Activated CD8-positive, alpha-beta memory T cell treated with anti-CD3 and anti-CD28 coated beads for 1 hour (primary cell): ENCODE data around the gene CAVIN3.
A peak's percentile ranks its signal among the peaks of the same experiment; 100 is the strongest.

Experiments
- DNase-seq, 2 donors: peaks; one replicate each; pipeline ENCODE4 v3.0.0-alpha.2; 2020; ENCODE audit warnings: low read depth in 1 of 2; ENCODE audit errors: extremely low read depth in 1 of 2

Gene CAVIN3, protein sequence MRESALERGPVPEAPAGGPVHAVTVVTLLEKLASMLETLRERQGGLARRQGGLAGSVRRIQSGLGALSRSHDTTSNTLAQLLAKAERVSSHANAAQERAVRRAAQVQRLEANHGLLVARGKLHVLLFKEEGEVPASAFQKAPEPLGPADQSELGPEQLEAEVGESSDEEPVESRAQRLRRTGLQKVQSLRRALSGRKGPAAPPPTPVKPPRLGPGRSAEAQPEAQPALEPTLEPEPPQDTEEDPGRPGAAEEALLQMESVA

DNA sequence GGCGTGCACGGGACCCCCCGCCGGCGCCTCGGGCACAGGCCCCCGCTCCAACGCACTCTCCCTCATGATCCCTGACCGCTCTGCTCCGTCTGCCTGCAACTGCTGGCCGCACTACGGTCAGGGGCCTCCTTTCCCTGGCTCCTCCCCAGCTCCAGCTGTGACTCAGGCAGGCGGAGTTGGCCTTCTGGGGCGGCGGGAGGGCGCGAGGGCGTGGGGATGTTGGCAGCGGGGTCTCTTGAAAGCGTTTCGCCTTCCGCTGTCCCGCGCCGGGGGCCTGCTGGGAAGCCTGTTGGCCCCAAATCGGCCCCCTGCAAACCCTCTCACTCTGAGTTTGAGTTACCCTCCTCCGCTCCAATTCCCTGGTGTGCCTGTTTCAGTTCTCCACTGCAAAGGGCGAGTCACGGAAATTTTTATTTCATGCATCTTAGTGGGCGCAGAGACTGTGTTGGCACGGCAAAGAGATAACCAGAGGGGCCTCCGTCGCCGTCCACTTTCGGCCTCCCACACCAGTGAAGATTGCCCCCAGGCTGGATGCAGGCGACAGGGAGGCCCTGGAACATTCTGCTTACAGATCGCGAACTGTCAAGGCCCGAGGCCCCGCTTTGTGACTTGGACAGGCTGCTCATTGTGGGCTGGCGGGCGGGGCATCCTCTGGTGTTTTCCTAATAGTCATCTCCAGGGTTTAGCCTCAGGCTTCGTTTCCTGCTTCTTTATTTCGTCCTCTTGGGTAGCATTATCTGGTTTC lies at the start of gene CAVIN3:
CAVIN3 (minus strand) TSS at position 91 of the 745 bp plus-strand sequence; CDS start at position 66, 25 bp downstream.
- no peak for DNase-seq

DNA sequence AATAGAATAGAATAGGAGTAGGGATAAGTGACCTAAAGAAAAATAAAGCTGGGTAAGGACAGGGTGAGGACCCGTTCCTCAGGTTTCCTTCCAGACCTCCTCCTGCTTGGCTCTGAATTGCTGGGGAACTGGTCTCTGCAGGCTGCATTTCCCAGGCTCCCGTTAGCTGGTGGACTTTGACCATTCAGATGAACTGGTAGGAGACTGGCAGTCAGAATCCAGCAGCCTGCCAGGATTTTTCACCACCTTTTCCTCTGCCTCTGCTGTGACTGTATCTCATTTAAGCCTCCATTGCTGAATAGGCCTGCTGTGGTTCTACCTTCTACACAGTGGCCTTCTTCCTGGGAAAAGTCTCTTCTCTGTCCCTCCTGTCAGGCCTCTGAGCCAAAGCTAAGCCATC lies 45.4 kb upstream of the CAVIN3 start:
- DNase-seq = no peak

DNA sequence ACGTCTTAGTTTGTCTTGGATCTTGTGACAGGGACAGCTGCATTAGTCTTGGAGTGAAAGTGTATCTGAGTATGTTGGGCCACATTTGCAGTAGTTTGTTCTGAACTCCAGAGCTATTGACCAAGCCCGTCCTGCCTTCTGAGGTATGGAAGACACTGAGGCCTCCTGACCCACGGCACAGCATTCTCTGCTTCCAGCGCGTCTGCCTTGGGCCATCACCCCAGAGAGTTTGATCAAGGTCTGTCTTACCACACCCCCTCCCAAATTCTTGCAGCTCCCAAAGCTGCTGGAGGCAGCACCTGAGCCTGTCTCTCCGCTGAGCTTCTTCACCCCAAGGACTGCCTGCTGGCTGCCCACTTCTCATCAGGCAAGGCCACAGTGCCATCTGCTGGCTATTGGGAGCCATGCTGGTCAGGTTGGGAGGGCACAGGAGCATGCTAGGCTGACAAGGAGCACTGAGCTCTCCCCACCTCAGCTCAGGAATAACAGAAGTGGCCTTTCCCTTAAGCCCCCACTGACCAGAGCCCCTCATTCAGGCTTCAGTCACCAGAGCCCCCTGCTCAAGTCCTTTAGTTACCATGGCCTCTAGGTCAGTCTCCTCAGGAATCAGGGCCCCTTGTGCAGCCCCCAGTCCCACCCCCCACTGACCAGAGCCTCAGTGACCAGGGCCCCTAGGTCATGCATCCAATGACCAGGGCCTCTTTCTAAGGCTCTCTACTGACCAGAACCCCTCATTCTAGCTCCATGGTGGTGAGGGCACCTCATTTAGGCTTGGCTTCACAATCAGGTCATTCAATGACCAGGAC lies 42.8 kb upstream of the CAVIN3 start:
- peak; percentile 27 to 34 for DNase-seq

DNA sequence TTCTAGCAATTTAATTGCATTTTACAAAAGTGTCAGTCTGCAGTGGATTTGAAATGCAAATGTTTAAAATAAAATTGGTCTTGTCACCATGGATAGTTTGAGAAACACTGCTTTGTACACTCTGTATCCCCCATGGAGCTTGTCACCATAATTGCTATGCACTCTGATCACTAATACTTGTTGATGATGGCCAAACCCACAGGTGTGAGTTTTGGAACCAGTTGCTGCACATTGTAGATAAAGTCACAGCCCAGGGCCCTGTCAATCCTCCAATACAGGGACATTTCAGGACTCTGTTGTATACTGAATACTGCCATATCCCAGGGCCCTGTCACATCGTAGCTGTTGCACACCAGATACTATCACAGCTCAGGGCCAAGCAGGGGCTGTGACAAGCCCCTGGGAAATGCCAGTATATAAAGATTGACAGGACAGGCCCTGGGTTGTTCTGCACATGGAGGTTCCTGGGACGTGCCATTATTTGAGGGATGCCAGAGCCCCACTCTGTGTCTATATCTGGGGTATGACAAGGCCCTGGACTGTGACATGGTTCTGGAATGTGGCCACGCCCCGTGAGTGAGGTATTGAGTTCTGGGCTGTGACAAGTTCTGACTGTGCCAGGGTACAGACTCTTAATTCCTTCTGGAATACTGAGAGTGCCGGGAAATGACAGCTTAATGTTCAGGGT lies 42.0 kb upstream of the CAVIN3 start:
- no peak for DNase-seq

DNA sequence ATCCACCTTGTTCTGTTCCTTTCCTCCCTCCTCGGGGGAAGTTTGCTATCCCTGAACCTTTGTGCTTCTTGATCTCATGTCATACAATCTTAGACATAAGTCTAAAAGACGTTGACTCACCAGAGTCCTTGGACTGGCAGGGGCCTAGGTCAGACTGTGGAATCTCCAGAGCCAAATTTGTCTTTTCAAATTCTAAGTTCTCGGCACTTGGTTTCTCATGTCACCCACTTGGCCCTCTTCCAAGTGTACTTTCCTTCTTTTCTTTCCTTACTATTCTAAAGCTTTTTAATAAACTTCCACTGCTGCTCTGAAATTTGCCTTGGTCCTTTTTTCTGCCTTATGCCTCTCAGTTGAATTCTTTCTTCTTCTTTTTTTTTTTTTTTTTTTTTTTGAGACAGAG lies 39.9 kb upstream of the CAVIN3 start:
- no peak for DNase-seq

DNA sequence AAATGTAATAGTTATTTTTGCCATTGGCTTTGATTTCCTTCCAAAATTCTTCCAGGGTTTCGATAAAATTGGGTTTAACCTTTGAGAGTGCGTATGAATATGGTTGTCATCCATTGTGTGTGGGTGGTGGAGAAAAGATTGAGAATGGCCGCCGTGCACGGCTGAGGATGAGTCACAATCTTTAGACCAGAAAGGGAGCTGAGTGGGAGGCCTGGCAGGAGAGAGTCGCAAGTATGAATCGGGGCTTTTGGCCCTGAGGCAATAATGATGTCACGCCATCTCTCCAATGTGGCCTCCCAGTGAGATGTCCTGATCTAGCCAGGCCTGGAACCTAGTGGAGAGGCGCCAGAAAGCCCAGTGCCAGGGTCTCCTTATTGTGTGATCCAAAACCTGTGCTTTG lies 36.9 kb upstream of the CAVIN3 start:
- no peak for DNase-seq

DNA sequence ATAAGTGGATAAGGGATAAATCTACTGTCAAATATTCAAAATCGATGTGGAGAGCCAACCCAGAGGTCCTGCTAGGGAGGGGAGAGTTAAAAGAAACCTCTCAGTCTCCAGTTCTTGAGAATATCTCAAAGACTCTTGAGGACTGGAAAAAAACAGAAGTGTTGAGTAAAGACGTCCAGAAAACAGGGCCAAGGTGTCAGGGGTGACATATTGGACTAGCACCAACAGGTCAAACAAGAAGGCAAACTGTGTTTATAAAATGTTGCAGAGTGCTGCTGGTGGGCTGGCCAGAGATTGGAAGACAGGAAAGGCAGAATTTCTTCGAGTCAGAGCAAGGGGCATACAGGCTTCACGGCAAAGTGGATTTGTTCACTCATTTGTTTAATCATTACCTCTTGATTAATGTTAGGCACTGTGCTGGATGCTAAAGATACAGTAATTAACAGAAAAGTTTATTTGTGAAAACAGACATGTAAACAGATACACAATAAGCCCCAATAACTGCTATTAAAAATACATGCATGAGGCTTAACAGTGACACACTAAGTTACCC lies 36.3 kb upstream of the CAVIN3 start:
- DNase-seq = no peak

DNA sequence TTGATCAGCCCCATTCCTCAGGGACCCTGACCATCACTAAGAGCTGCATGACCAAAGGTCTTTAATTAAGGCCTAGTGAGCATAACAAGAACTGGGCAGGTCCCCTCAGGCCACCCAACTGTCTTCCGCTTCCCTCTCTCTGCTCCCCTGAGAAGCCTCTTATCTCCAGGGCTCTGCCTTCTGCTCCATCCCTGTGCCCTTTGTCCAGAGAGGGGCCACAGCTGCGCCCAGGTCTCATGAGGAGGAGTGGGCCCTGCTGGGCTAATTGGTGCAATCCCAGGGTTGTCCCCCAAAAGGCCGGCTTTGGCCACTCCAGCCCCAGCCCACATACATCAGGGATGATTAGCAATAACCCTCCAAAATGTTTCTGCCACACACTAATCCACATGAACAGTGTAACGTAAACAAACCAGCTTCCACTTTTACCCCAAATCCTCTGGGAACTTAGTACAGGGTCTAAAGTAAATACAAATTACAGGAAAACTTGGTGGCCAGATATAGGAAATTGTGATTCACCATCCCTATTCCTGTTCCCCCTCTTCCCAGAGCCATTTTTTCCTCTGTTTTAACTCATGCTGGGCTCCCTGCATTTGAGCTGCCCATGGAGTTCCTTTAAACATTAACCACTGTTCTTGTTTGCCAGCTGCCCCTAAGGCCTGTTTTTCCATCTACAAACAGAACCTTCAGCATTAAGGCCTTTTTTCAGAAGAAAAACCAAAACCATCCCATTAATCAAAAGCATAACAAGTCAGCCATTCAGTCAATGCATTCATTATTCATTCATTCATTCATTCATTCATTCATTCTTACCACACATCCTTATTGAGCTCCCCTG lies 34.6 kb upstream of the CAVIN3 start:
- no peak for DNase-seq

DNA sequence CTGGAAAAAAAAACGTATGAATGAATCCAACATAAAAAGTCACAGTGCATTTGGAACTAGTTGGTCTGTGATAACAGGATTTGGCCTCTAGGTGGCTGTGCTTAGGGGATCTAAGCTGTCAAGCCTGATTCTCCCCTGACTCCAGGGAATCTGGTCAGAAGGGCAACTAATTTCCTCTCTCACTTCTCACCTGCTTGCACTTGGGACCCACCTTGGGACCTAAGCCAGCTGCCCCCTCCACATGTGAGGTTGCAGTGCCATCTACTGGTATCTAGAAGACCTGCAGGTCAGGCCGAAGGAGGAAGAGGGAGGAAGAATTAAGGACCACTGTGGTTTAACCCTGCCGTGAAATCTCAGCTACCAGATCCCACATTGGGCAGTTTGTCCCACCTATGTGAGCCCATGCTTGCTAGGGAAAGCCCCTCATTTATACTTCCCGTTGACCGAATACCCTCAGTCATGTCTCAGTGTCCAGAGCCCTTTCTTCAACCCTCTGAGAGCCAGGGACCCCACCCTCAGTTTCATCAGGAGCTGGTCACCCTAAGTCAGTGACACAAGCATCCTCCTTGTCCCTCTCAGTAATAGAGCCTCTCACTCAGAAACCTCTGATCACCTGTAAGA lies 33.2 kb upstream of the CAVIN3 start:
- peak in 1 of 2 donors; percentile 28 for DNase-seq

DNA sequence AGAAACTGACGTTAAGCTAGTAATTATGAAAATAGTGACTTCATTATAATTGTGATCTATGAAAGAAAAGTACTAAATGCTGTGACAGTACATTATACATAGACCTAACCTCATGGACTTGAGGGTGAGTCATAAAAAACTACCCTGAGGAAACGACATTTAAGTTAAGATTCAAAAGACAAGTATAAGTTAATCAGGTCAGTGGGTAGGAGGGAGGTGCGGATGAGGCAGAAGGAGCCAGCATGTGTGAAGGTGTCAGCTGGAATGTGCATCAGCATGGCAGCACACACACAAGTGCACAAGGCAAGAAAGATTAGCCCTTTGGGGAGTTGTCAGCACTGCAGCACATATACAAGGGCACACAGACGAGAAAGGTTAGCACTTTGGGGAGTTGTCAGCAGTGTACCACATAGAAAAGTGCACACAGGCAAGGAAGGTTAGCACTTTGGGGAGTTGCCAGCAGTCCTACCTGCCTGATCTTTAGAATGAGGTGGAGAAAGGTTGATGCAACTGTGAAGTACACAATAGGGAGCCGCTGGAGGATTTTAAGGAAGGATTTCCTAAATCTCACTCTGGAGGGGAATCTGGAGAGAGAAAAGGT lies 31.6 kb upstream of the CAVIN3 start:
- DNase-seq = no peak

DNA sequence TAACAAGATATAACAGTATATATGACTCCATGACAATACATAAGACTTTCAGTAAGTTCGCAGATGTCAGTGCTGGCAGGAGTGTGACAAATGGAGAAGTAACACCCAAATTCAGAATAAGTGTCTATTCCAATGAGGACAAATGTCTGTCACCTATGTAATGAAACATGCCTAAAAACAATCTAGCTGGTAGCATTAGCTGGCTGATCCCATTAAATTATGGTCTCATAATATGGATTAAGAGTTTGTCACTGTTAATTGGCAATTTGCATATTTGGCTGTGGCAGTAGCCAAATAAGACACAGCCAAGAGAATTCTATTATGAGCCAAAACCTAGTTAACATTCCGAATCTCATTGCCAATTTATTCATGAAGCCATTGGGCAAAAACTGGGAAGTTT lies 30.2 kb upstream of the CAVIN3 start:
- no peak for DNase-seq

DNA sequence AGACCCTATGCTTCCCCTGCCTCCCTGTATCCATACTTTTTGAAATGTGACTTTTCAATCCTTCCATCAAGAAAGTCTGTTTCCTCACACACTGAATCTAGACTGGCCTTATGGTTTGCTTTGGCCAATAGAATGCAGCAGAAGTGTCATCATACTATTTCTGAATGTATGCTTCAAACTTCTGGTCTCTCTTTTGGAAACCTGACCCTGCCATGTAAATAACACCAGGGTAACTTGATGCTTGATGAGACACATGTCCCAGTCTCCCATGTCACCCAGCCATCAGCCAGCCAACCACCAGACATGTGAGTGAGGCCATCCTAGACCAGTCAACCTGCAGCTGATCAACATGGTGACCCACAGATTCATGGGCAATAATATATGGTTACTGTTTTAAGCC lies 29.7 kb upstream of the CAVIN3 start:
- no peak for DNase-seq

DNA sequence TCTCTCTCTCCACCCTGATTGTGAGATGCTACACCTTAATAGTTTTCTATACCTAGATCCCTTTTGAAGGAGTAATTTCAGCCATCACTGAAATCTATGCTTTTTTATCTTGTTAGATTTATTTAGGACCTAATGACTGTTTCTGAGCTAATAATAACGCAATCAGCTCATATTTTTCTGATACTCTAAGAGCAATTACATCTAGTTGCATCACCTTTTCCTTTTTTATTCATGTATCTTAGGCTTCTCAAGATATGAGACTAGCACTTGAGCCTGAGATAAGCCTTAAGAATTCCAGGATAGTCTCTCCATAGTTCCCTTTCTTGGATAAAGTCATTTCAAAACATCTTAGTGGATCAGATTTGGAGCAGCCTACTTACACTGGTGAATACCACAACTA lies 25.1 kb upstream of the CAVIN3 start:
- DNase-seq = no peak

DNA sequence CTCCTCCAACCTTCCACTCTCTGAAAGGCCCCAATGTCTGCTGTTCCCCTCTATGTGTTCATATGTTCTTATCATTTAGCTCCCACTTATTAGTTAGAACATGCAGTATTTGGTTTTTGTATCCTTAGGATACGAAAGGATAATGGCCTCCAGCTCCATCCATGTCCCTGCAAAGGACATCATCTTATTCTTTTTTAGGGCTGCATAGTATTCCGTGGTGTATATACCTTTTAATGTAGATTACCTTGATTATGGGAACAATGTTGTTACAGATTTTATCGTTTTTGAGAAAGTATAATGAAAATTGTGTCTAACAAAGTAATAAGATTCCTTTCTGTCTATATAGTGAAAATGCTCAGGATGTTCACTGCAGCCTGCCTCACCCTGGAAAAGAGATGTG lies 16.0 kb upstream of the CAVIN3 start:
- DNase-seq = no peak

DNA sequence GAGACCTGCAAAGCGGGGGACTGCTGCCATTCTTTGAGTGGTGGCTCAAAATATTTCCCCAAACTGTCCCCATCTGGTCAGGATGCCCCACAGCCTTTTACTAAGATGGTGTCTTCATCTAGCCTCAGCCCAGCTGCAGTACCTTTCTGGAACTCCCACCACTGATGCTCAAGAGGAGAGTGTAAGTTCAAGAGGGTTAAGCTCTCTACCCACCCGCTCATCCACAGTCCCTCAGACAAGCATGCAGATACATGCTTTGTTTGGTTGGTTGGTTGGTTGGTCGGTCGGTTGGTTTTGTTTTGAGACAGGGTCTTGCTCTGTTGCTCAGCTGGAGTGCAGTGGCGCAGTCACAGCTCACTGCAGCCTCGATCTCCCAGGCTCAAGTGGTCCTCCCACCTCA lies 14.5 kb upstream of the CAVIN3 start:
- no peak for DNase-seq

DNA sequence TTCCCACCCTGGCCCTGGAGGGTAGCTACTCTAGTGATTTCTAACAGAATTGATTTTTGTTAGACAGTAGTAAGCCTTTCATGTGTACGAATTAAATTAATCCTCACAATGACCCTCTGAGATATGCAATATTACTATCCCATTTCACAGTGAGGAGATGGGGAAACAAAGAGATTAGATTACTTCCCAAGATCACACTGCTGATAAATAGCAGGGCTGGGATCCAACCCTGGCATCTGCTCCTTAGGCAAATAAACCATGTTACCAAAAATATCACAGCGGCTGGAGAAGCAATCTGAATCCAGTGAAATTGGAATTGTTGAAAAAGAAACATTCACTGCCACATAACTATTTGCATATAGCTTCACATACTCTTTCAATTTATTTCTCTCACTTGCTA lies 12.8 kb upstream of the CAVIN3 start:
- no peak for DNase-seq

DNA sequence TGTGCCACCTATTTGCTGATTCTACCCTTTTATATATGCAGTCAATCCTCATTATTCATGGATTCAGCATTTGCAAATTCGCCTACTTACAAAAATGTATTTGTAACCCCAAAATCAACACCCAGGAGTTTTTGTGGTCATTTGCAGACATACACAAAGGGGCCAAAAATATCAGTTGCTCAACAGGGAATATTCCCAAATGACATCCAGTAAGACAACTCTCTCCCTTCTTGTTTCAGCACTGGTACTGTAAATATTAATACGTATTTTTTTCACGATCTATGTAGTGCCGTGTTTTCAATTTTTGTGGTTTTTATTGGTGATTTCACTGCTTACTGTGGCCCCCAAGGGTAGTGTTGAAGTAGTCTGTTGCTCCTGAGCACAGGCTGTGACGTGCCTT lies 11.8 kb upstream of the CAVIN3 start:
- no peak for DNase-seq

DNA sequence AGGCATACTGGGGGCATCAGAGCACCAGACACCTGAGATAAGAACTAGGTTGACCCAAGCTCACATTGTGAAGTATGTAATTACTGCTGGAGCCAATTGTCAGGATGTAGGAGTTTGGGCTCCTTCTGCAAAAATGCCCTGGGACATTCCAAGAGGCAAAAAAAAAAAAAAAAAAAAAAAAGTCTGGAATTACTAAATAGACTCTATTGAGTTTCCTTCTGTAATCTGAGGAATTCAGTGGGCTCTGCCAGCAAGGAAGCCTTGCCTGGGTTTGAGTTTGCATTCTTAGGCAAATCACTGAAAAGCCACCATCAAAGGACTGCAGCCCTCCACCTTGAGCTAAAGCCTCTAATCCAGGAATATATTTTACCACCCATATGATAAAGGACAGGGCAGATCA lies 8.0 kb upstream of the CAVIN3 start:
- DNase-seq = no peak

DNA sequence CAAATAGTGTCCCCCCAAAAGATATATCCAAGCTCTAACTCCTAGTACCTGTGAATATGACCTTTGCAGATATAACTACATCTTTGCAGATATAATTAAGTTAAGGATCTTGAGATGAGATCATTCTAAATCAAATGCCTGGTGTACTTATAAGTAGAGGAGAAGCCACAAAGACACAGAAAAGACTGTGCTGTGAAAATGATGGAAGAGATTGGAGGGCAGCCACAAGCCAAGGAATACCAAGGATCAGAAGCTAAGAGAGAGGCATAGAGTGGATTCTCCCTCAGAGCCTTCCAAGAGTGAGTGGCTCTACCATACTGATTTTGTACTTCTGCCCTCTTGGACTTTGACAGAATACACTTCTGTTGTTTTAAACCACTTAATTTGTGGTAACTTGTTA lies 7.5 kb upstream of the CAVIN3 start:
- DNase-seq = no peak
